ENCODE data around the gene APOM. TPM values are rescaled to one million over a fixed set of nuclear protein-coding genes. Genes with fewer than 3 reads are reported as not detected.

Gene APOM
- total RNA-seq, 1 experiment from 2014 or later, result 2.5 TPM

GRCh38 chr6:31627690-31628287 is 27.9 kb upstream of the APOM start:
- no peak for TF ChIP-seq EZH2 (IDR thresholded peaks at IDR 0.05; ENCODE audit: borderline replicate concordance, low read depth, low read length, poor library complexity, severe bottlenecking)
- TF ChIP-seq, protein P1, sequence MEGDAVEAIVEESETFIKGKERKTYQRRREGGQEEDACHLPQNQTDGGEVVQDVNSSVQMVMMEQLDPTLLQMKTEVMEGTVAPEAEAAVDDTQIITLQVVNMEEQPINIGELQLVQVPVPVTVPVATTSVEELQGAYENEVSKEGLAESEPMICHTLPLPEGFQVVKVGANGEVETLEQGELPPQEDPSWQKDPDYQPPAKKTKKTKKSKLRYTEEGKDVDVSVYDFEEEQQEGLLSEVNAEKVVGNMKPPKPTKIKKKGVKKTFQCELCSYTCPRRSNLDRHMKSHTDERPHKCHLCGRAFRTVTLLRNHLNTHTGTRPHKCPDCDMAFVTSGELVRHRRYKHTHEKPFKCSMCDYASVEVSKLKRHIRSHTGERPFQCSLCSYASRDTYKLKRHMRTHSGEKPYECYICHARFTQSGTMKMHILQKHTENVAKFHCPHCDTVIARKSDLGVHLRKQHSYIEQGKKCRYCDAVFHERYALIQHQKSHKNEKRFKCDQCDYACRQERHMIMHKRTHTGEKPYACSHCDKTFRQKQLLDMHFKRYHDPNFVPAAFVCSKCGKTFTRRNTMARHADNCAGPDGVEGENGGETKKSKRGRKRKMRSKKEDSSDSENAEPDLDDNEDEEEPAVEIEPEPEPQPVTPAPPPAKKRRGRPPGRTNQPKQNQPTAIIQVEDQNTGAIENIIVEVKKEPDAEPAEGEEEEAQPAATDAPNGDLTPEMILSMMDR (conservative IDR thresholded peaks at IDR 0.05; ENCODE audit: low read depth, low read length), result no peak
- Histone ChIP-seq H3K9me3 (ENCODE audit: low read depth, low read length, poor library complexity, severe bottlenecking) (no peaks in the 10 kb centered on the region), H3K27me3 (replicated peaks; ENCODE audit: insufficient read depth, low read depth, low read length, poor library complexity) (no peaks in the 10 kb centered on the region), H3K27ac (ENCODE audit: low read depth, low read length, poor library complexity, severe bottlenecking) (no peak overlapping the region), H3K4me3 (ENCODE audit: low read depth, low read length, poor library complexity, severe bottlenecking) (no peak overlapping the region), H3K36me3 (ENCODE audit: insufficient read depth, low read length, poor library complexity, severe bottlenecking) (peaks cover 100% of the 10 kb centered on the region), H3K4me1 (ENCODE audit: insufficient read depth, low read length, poor library complexity, severe bottlenecking) (peaks cover 2% of the 10 kb centered on the region)
- no TSS peak for BruUV-seq (replicated peaks)
- DNase-seq (ENCODE audit: low spot score), result no peak
- ChIA-PET CTCF (no interaction called here), POLR2A (ENCODE audit: low non-redundant PET) (no interaction called here)
- intact Hi-C loops (cut with micrococcal nuclease; ENCODE audit: unreplicated experiment), result no loop called here

DNA sequence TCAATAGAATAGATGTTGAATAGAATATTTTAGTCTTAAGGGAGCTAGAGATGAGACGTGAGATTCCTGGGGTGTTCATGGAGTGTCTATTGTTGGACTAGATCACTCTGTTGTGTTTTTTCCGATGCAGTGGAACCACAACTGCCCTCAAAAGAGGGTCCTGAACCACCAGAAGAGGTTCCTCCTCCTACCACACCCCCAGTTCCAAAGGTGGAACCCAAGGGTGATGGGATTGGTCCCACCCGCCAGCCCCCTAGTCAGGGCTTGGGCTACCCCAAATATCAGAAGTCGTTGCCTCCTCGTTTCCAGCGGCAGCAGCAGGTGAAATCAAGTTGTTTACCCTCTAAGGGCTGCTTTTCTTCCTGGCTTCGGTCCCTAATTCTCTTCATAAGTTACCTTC is 26.7 kb upstream of the APOM start:
- Histone ChIP-seq H3K27ac (ENCODE audit: low read depth, low read length, poor library complexity, severe bottlenecking) (no peak overlapping the region), H3K27me3 (replicated peaks; ENCODE audit: insufficient read depth, low read depth, low read length, poor library complexity) (no peaks in the 10 kb centered on the region), H3K4me3 (ENCODE audit: low read depth, low read length, poor library complexity, severe bottlenecking) (no peak overlapping the region), H3K9me3 (ENCODE audit: low read depth, low read length, poor library complexity, severe bottlenecking) (no peaks in the 10 kb centered on the region), H3K36me3 (ENCODE audit: insufficient read depth, low read length, poor library complexity, severe bottlenecking) (peaks cover 100% of the 10 kb centered on the region), H3K4me1 (ENCODE audit: insufficient read depth, low read length, poor library complexity, severe bottlenecking) (no peaks in the 10 kb centered on the region)
- no TSS peak for BruUV-seq (replicated peaks)
- ChIA-PET POLR2A (ENCODE audit: low non-redundant PET) (no interaction called here), CTCF (interaction anchor here (0.5 kb wide), 1 partner anchor 82 kb away, joined by 3 read pairs; the partner anchor contains the start of gene NFKBIL1)
- TF ChIP-seq, protein P1 (conservative IDR thresholded peaks at IDR 0.05; ENCODE audit: low read depth, low read length), result no peak
- TF ChIP-seq EZH2 (IDR thresholded peaks at IDR 0.05; ENCODE audit: borderline replicate concordance, low read depth, low read length, poor library complexity, severe bottlenecking), result no peak
- intact Hi-C loops (cut with micrococcal nuclease; ENCODE audit: unreplicated experiment), result no loop called here
- DNase-seq (ENCODE audit: low spot score), result no peak

GRCh38 chr6:31630177-31630934 is 25.3 kb upstream of the APOM start:
- no TSS peak for BruUV-seq (replicated peaks)

More at GRCh38 chr6:31630177-31630934, 25.3 kb upstream of the APOM start:
- DNase-seq (ENCODE audit: low spot score), result no peak
- H3K36me3 ChIP-seq (ENCODE audit: insufficient read depth, low read length, poor library complexity, severe bottlenecking), result peaks cover 100% of the 10 kb centered on the region
- CTCF ChIA-PET, result no interaction called here
- POLR2A ChIA-PET (ENCODE audit: low non-redundant PET), result no interaction called here
- no peaks in the 10 kb centered on the region for H3K9me3 ChIP-seq (ENCODE audit: low read depth, low read length, poor library complexity, severe bottlenecking)
- H3K27ac ChIP-seq (ENCODE audit: low read depth, low read length, poor library complexity, severe bottlenecking), result no peak overlapping the region
- intact Hi-C loops (cut with micrococcal nuclease; ENCODE audit: unreplicated experiment), result no loop called here
- no peaks in the 10 kb centered on the region for H3K27me3 ChIP-seq (replicated peaks; ENCODE audit: insufficient read depth, low read depth, low read length, poor library complexity)
- no peak overlapping the region for H3K4me3 ChIP-seq (ENCODE audit: low read depth, low read length, poor library complexity, severe bottlenecking)
- TF ChIP-seq, protein P1 (conservative IDR thresholded peaks at IDR 0.05; ENCODE audit: low read depth, low read length), result no peak
- TF ChIP-seq EZH2 (IDR thresholded peaks at IDR 0.05; ENCODE audit: borderline replicate concordance, low read depth, low read length, poor library complexity, severe bottlenecking), result no peak
- no peaks in the 10 kb centered on the region for H3K4me1 ChIP-seq (ENCODE audit: insufficient read depth, low read length, poor library complexity, severe bottlenecking)

All from A673 (cell line).